ENCODE measurements around the gene DSG3. TPM values are rescaled to one million over a fixed set of nuclear protein-coding genes. Genes with fewer than 3 reads are reported as not detected.

The DSG3 gene
- total RNA-seq, 1 donor from 2014 or later, result 271 TPM

DNA sequence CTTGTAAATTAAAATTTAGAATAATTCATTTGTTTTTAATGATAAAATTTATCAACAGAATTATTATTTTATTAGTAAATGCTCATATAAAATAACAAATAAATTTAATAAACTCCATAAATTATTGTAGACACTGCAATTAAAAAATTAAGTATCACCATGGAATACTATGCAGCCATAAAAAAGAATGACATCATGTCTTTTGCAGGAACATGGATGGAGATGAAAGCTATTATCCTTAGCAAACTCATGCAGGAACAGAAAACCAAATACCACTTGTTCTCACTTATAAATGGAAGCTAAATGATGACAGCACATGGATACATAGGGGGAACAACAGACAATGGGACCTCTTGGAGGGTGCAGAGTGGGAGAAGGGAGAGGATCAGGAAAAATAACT, 29.7 kb upstream of the DSG3 start:
- DNase-seq (ENCODE audit: low read depth) (no peak), FAIRE-seq (no peak)
- TF ChIP-seq, protein P1, sequence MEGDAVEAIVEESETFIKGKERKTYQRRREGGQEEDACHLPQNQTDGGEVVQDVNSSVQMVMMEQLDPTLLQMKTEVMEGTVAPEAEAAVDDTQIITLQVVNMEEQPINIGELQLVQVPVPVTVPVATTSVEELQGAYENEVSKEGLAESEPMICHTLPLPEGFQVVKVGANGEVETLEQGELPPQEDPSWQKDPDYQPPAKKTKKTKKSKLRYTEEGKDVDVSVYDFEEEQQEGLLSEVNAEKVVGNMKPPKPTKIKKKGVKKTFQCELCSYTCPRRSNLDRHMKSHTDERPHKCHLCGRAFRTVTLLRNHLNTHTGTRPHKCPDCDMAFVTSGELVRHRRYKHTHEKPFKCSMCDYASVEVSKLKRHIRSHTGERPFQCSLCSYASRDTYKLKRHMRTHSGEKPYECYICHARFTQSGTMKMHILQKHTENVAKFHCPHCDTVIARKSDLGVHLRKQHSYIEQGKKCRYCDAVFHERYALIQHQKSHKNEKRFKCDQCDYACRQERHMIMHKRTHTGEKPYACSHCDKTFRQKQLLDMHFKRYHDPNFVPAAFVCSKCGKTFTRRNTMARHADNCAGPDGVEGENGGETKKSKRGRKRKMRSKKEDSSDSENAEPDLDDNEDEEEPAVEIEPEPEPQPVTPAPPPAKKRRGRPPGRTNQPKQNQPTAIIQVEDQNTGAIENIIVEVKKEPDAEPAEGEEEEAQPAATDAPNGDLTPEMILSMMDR (IDR thresholded peaks at IDR 0.05; ENCODE audit: insufficient read depth, low read length, severe bottlenecking), result no peak
- Histone ChIP-seq H3K4me3 (ENCODE audit: low read depth, low read length) (no peak overlapping the region), H3K36me3 (ENCODE audit: control insufficient read depth, insufficient read depth, low read length) (no peaks in the 10 kb centered on the region), H3K27me3 (ENCODE audit: control insufficient read depth, insufficient read depth, low read length) (no peaks in the 10 kb centered on the region)

DNA sequence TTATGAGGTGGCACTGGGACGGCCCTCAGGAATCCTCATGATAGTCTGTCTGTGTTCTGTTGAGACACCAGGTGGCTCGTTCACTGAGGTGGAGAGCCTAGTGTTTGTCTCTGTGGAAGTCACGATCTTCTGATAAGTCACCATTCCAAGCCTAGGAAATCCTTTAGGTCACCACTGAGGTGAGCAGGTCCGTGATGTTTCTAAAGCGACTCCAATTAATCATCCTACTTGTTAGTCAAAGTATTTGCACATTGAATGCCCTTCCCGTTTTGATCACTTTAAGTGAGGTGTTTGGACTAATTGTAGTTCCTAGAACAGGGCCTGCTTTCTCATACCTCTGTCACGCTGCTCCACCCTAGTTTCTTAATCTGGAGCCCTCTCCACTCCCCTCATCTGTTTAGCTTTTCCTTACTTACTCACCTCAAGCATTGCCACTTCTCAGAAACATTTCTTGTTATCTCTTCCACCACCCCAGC, 28.0 kb upstream of the DSG3 start:
- H3K36me3 ChIP-seq (ENCODE audit: control insufficient read depth, insufficient read depth, low read length), result no peaks in the 10 kb centered on the region
- FAIRE-seq (peak; percentile 98), DNase-seq (ENCODE audit: low read depth) (peak; percentile 98)
- no peak overlapping the region for H3K4me3 ChIP-seq (ENCODE audit: low read depth, low read length)
- no peaks in the 10 kb centered on the region for H3K27me3 ChIP-seq (ENCODE audit: control insufficient read depth, insufficient read depth, low read length)
- TF ChIP-seq, protein P1 (IDR thresholded peaks at IDR 0.05; ENCODE audit: insufficient read depth, low read length, severe bottlenecking), result peak; percentile 9

DNA sequence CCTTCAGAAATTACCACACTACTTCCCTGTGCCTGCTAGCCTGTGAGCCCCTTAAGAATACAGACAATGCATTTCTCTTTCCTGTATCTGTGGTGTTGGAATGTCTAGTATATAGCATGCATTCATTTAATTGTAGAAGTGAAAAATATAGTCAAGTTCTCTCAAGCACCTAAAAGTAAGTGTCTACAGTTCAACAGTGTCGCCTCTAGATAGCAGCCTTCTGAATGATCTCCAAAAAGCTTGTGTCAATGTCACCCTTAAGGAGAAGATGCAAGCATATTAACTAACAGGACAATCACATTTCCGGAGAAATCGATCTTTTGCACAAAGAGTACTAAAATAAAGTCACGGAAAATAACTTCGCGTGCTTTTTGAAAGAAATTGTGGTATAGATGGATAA, 27.5 kb upstream of the DSG3 start:
- Histone ChIP-seq H3K36me3 (ENCODE audit: control insufficient read depth, insufficient read depth, low read length) (no peaks in the 10 kb centered on the region), H3K27me3 (ENCODE audit: control insufficient read depth, insufficient read depth, low read length) (no peaks in the 10 kb centered on the region), H3K4me3 (ENCODE audit: low read depth, low read length) (no peak overlapping the region)
- TF ChIP-seq, protein P1 (IDR thresholded peaks at IDR 0.05; ENCODE audit: insufficient read depth, low read length, severe bottlenecking), result no peak
- DNase-seq (ENCODE audit: low read depth) (no peak), FAIRE-seq (no peak)

DNA sequence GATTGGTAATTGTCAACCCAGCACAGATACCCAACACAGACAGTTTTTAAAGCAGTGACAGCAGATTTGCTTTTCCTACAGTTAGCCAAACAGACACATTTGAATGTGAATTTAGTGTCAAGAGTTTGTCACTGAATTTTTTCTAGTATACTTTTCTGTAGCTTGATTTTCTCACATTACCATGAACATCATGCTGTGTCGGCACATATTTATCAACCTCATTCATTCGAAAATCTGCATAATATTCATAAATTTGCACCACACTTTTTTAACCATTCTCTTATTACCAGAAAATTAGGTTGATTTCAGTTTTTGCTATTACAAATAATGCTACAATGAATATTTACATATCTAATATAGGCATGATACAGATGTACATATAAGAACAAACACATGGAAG, 27.0 kb upstream of the DSG3 start:
- TF ChIP-seq, protein P1 (IDR thresholded peaks at IDR 0.05; ENCODE audit: insufficient read depth, low read length, severe bottlenecking), result no peak
- no peak for FAIRE-seq
- DNase-seq (ENCODE audit: low read depth), result no peak
- Histone ChIP-seq H3K27me3 (ENCODE audit: control insufficient read depth, insufficient read depth, low read length) (no peaks in the 10 kb centered on the region), H3K4me3 (ENCODE audit: low read depth, low read length) (no peak overlapping the region), H3K36me3 (ENCODE audit: control insufficient read depth, insufficient read depth, low read length) (no peaks in the 10 kb centered on the region)

DNA sequence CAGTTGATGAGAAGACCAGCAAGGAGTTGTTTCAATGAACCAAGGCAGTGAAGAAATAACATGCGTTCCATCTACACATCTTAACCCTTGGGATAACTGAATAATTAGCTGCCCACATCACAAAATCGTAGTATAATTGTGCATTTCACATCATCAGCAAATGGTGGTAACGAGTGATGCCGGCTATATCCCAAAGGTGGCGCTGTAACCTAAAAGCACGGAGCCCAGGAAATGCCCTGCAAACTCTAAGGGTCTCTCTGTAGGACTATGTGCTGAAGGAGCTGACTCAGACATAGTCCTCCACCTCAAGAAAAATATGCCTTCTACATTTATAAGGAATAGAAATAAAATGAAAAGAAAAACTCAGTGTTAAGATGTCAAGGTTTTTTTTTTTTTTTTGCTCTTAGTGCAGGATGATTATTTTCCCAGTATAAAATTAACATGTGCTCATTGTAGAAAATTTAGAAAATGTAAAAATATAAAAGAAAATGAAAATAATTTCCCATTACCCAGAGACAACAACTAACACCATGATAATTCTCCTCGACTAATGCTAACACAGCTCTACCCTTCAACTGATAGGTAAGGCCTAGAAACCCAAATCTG, 23.1 kb upstream of the DSG3 start:
- TF ChIP-seq, protein P1 (IDR thresholded peaks at IDR 0.05; ENCODE audit: insufficient read depth, low read length, severe bottlenecking), result peak; percentile 88
- no peaks in the 10 kb centered on the region for H3K27me3 ChIP-seq (ENCODE audit: control insufficient read depth, insufficient read depth, low read length)
- no peaks in the 10 kb centered on the region for H3K36me3 ChIP-seq (ENCODE audit: control insufficient read depth, insufficient read depth, low read length)
- no peak overlapping the region for H3K4me3 ChIP-seq (ENCODE audit: low read depth, low read length)
- no peak for FAIRE-seq
- peak; percentile 65 for DNase-seq (ENCODE audit: low read depth)

DNA sequence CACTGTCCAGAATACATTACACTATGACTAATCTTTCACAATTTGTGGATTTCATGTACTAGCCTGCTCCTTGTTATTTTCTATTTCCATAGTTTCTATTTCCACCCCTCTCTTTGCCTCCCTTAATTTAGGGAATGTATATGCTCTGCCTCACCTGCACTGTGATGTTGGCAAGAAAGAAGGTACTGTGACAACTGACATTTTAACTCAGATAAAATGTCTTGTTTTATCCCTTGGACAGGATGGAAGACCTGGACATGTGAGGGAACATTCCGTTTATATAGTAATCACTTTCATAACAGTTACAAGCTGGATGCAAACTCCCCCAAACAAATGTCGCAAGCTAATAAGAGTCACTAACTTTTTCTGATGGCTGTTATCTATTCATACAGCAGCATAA, 21.5 kb upstream of the DSG3 start:
- H3K36me3 ChIP-seq (ENCODE audit: control insufficient read depth, insufficient read depth, low read length), result no peaks in the 10 kb centered on the region
- FAIRE-seq (no peak), DNase-seq (ENCODE audit: low read depth) (peak; percentile 65)
- no peaks in the 10 kb centered on the region for H3K27me3 ChIP-seq (ENCODE audit: control insufficient read depth, insufficient read depth, low read length)
- no peak overlapping the region for H3K4me3 ChIP-seq (ENCODE audit: low read depth, low read length)
- TF ChIP-seq, protein P1 (IDR thresholded peaks at IDR 0.05; ENCODE audit: insufficient read depth, low read length, severe bottlenecking), result no peak

Measured in bronchial epithelial cell (primary cell).